Fibroblast of lung (primary cell): ENCODE measurements around the gene PAGR1. TPM values are rescaled to one million over a fixed set of nuclear protein-coding genes. Genes with fewer than 3 reads are reported as not detected.
A peak's percentile ranks its signal among the peaks of the same experiment; 100 is the strongest.

Source experiments
- DNase-seq, 2 donors: peaks; one replicate each; pipeline versions ENCODE4 v3.0.0 to v3.0.0-alpha.2; 2010; ENCODE audit warnings: low read depth in 2 of 2
- H2AFZ ChIP-seq: 2 replicates; pipeline ENCODE4 v1.5.1; 2012; ENCODE audit warnings: low read length, control low read depth, inconsistent platforms
- H3K27ac ChIP-seq: 2 replicates; pipeline ENCODE4 v1.5.1; 2011; ENCODE audit warnings: low read length, control low read depth; ENCODE audit not compliant: insufficient read depth
- H3K27me3 ChIP-seq: 2 replicates; pipeline ENCODE4 v1.5.1; 2011; ENCODE audit warnings: mild to moderate bottlenecking, low read length; ENCODE audit not compliant: control insufficient read depth, insufficient read depth
- H3K36me3 ChIP-seq: 2 replicates; pipeline ENCODE4 v1.5.1; 2011; ENCODE audit warnings: low read length; ENCODE audit not compliant: control insufficient read depth, insufficient read depth
- H3K4me1 ChIP-seq: 2 replicates; pipeline ENCODE4 v1.5.1; 2011; ENCODE audit warnings: low read length; ENCODE audit not compliant: control insufficient read depth, insufficient read depth; ENCODE audit errors: extremely low read depth
- H3K4me2 ChIP-seq: 2 replicates; pipeline ENCODE4 v1.5.1; 2011; ENCODE audit warnings: low read length, control low read depth; ENCODE audit not compliant: insufficient read depth; ENCODE audit errors: extremely low read depth
- H3K4me3 ChIP-seq, 4 experiments: fragments of 200-600 bp in 1 of 4; sonication (generic) in 1 of 4; replicated peaks in 1 of 4; 2 replicates each; pipeline ENCODE4 v1.5.1; 2011 to 2016; ENCODE audit warnings: low read length in 4 of 4, low read depth in 3 of 4, mild to moderate bottlenecking in 3 of 4, control low read depth in 2 of 4, inconsistent platforms in 1 of 4, mixed read lengths in 1 of 4; ENCODE audit not compliant: insufficient read depth in 1 of 4; ENCODE audit errors: control extremely low read depth in 1 of 4
- H3K79me2 ChIP-seq: 2 replicates; pipeline ENCODE4 v1.5.1; 2012; ENCODE audit warnings: mild to moderate bottlenecking, low read length, inconsistent platforms; ENCODE audit not compliant: control insufficient read depth, insufficient read depth
- H3K9ac ChIP-seq: 2 replicates; pipeline ENCODE4 v1.5.1; 2011; ENCODE audit warnings: mild to moderate bottlenecking, low read length, control low read depth; ENCODE audit not compliant: insufficient read depth
- H3K9me3 ChIP-seq: 2 replicates; pipeline ENCODE4 v1.5.1; 2012; ENCODE audit warnings: low read depth, low read length; ENCODE audit not compliant: control insufficient read depth, insufficient read depth
- H4K20me1 ChIP-seq: 2 replicates; pipeline ENCODE4 v1.5.1; 2011; ENCODE audit warnings: low read length; ENCODE audit not compliant: control insufficient read depth, insufficient read depth; ENCODE audit errors: extremely low read depth
- CTCF ChIP-seq, 2 donors: IDR thresholded peaks in 1 of 2; conservative IDR thresholded peaks in 1 of 2; 1 replicate in 1 of 2; 2 replicates in 1 of 2; pipeline ENCODE4 v1.5.1; 2011 to 2012; ENCODE audit warnings: low read length in 2 of 2, control low read depth in 1 of 2, inconsistent platforms in 1 of 2, low read depth in 1 of 2, mild to moderate bottlenecking in 1 of 2
- EZH2 ChIP-seq: IDR thresholded peaks from 2 replicates; pipeline ENCODE4 v1.5.1; 2012; ENCODE audit warnings: low read length, control low read depth, mild to moderate bottlenecking; ENCODE audit errors: missing control alignments
- polyA plus RNA-seq, 2 donors: library from polyadenylated mRNA; depleted of rRNA in 1 of 2; stranded (reverse) in 1 of 2; unstranded in 1 of 2; fragments of >200 nt; gene quantifications; 2 replicates each; pipeline ENCODE4 v1.2.1, GENCODE V29; 2011 to 2012; ENCODE audit warnings: missing spikeins in 1 of 2
- total RNA-seq: library from RNA; depleted of rRNA; stranded (reverse); fragments of >200 nt; gene quantifications from 2 replicates; pipeline ENCODE4 v1.2.1, GENCODE V29; 2014

The PAGR1 gene
- total and polyA plus RNA-seq, 2 donors (not counting 1 experiment from before 2014, with no cell fraction given), result 10.0 to 10.7 TPM

GRCh38 chr16:29837841-29838240 lies 21.9 kb downstream of the PAGR1 start:
- peak in 1 of 2 donors; percentile 14 for DNase-seq
- H3K79me2 ChIP-seq, result peaks cover 3% of the 10 kb centered on the region
- H3K27me3 ChIP-seq, result no peaks in the 10 kb centered on the region
- no peak overlapping the region for H3K27ac ChIP-seq
- H4K20me1 ChIP-seq, result no peaks in the 10 kb centered on the region
- no peak overlapping the region for H3K4me3 ChIP-seq
- H3K4me1 ChIP-seq, result no peaks in the 10 kb centered on the region
- H3K9ac ChIP-seq, result no peak overlapping the region
- TF ChIP-seq EZH2 (no peak), CTCF (conservative IDR thresholded peaks at IDR 0.05 in 1 of 2, IDR thresholded peaks at IDR 0.05 in 1 of 2; ENCODE audit: low read depth in 1 of 2, low read length in 2 of 2) (no peak)
- no peak overlapping the region for H3K4me2 ChIP-seq
- peaks cover 52% of the 10 kb centered on the region for H3K36me3 ChIP-seq
- H2AFZ ChIP-seq, result no peak overlapping the region
- no peaks in the 10 kb centered on the region for H3K9me3 ChIP-seq

DNA sequence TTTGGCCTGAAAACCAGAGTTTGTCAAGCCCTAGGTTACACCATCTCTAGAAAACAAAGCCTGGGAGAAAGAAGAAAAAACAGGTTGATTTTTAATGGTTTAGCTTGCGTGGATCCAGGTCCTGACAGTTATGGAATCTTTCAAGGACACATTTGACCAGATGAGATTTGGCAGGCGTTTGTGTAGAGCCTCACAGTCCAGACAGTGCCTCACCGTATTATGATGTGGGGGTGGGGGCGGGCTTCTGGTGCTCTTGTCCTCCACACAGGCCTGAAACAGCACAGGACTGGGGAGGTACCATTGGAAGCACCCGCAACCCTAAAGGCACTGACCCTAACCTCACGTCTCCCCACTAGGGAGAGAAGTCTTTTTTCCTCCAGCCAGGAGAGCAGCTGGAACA lies 23.9 kb downstream of the PAGR1 start:
- TF ChIP-seq EZH2 (no peak), CTCF (conservative IDR thresholded peaks at IDR 0.05 in 1 of 2, IDR thresholded peaks at IDR 0.05 in 1 of 2; ENCODE audit: low read depth in 1 of 2, low read length in 2 of 2) (no peak)
- Histone ChIP-seq H3K9me3 (no peaks in the 10 kb centered on the region), H3K27ac (no peak overlapping the region), H4K20me1 (no peaks in the 10 kb centered on the region), H3K9ac (no peak overlapping the region), H3K36me3 (peaks cover 46% of the 10 kb centered on the region), H2AFZ (no peak overlapping the region), H3K4me3 (no peak overlapping the region), H3K27me3 (no peaks in the 10 kb centered on the region), H3K79me2 (no peaks in the 10 kb centered on the region), H3K4me1 (no peaks in the 10 kb centered on the region), H3K4me2 (no peak overlapping the region)
- DNase-seq, result no peak

DNA sequence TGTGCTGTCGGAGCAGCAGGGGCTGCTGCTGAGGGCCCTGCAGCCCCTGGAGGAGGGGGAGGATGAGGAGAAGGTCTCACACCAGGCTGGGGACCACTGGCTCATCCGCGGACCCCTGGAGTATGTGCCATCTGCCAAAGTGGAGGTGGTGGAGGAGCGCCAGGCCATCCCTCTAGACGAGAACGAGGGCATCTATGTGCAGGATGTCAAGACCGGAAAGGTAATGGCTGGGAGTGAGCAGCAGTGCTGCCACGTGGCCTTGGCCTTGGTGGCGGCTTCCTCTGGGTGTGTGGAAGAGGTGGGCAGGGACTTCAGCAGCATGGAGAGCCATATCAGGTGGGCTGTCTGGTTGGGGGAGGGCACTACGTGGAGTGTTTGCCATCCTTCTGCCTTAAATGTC lies 24.3 kb downstream of the PAGR1 start:
- Histone ChIP-seq H3K27ac (no peak overlapping the region), H2AFZ (no peak overlapping the region), H3K4me3 (no peak overlapping the region), H3K79me2 (no peaks in the 10 kb centered on the region), H4K20me1 (no peaks in the 10 kb centered on the region), H3K9ac (no peak overlapping the region), H3K4me1 (no peaks in the 10 kb centered on the region), H3K9me3 (no peaks in the 10 kb centered on the region), H3K27me3 (no peaks in the 10 kb centered on the region), H3K4me2 (no peak overlapping the region), H3K36me3 (peaks cover 45% of the 10 kb centered on the region)
- no peak for DNase-seq
- TF ChIP-seq CTCF (conservative IDR thresholded peaks at IDR 0.05 in 1 of 2, IDR thresholded peaks at IDR 0.05 in 1 of 2; ENCODE audit: low read depth in 1 of 2, low read length in 2 of 2) (no peak), EZH2 (no peak)
